H1 (cell line): ENCODE results near the gene RPL7L1. TPM values are rescaled to one million over a fixed set of nuclear protein-coding genes. Genes with fewer than 3 reads are reported as not detected.

Experiments
- CBX8 ChIP-seq: fragments of 300-800, 300-1000 bp; sonication (generic); IDR thresholded peaks from 2 replicates; pipeline ENCODE4 v1.7.1; 2016; ENCODE audit warnings: low read depth, low read length, borderline replicate concordance
- EGR1 ChIP-seq: IDR thresholded peaks from 2 replicates; pipeline ENCODE4 v1.6.1; 2011; ENCODE audit warnings: low read depth, low read length, borderline replicate concordance
- EZH2 ChIP-seq: fragments of 200-600 bp; sonication (generic); IDR thresholded peaks from 2 replicates; pipeline ENCODE4 v1.7.1; 2012; ENCODE audit warnings: low read depth, mild to moderate bottlenecking, moderate library complexity, low read length, inconsistent platforms; ENCODE audit not compliant: severe bottlenecking
- HDAC6 ChIP-seq: IDR thresholded peaks from one replicate; pipeline ENCODE4 v1.7.1; 2012; ENCODE audit warnings: low read depth, mild to moderate bottlenecking, inconsistent platforms, low read length, moderate library complexity
- RAD21 ChIP-seq, 2 experiments: IDR thresholded peaks in 1 of 2; conservative IDR thresholded peaks in 1 of 2; 2 replicates each; pipeline ENCODE4 v1.6.1; 2011; ENCODE audit warnings: low read depth in 2 of 2, low read length in 2 of 2, improper control_type of control experiment in 1 of 2, inconsistent platforms in 1 of 2, mild to moderate bottlenecking in 1 of 2, moderate library complexity in 1 of 2
- SIX5 ChIP-seq: IDR thresholded peaks from 2 replicates; pipeline ENCODE4 v1.6.1; 2011; ENCODE audit warnings: mild to moderate bottlenecking, low read depth, low read length
- TBP ChIP-seq: IDR thresholded peaks from 2 replicates; pipeline ENCODE4 v1.6.1; 2011; ENCODE audit warnings: low read depth, low read length, improper control_type of control experiment
- YY1 ChIP-seq: IDR thresholded peaks from 2 replicates; pipeline ENCODE4 v1.6.1; 2011; ENCODE audit warnings: low read depth, mild to moderate bottlenecking, low read length
- ZNF274 ChIP-seq: IDR thresholded peaks from 2 replicates; pipeline ENCODE4 v1.7.0; 2012; ENCODE audit warnings: low read length, borderline replicate concordance; ENCODE audit errors: extremely low read depth
- polyA plus RNA-seq, 7 experiments: library from polyadenylated mRNA; depleted of rRNA in 3 of 7; stranded (reverse) in 5 of 7; unstranded in 2 of 7; fragments of >200 nt in 5 of 7; fragments of 200-250 nt in 2 of 7; gene quantifications; 1 replicate in 5 of 7; 2 replicates in 1 of 7; 4 replicates in 1 of 7; pipeline versions ENCODE4 v1.2.1 to v1.2.3, GENCODE V29; 2011 to 2013; ENCODE audit warnings: missing spikeins in 2 of 7, mixed read lengths in 2 of 7
- total RNA-seq: library from RNA; stranded (reverse); fragmentation: NEBNext Ultra II Directional; extraction: Animal tissue kit (Norgen Biotek cat#: 25700); gene quantifications from 2 replicates; pipeline ENCODE4 v1.2.1, GENCODE V29; 2021
- TF ChIP-seq, protein P1 (sequence below): fragments of 300-600 bp; sonication (generic); IDR thresholded peaks from 2 replicates; pipeline ENCODE4 v1.7.1; 2012; ENCODE audit warnings: low read length, moderate library complexity, mild to moderate bottlenecking, inconsistent platforms; ENCODE audit not compliant: insufficient replicate concordance
- TF ChIP-seq, protein P2 (sequence below): IDR thresholded peaks from 2 replicates; pipeline ENCODE4 v1.6.1; 2011; ENCODE audit warnings: low read depth, mild to moderate bottlenecking, low read length; ENCODE audit not compliant: insufficient read depth

The RPL7L1 gene
- total and polyA plus RNA-seq, 2 of the 8 experiments (the other 6 are each of a cell fraction or from before 2014, with no cell fraction given) = 31.0 to 117 TPM

DNA sequence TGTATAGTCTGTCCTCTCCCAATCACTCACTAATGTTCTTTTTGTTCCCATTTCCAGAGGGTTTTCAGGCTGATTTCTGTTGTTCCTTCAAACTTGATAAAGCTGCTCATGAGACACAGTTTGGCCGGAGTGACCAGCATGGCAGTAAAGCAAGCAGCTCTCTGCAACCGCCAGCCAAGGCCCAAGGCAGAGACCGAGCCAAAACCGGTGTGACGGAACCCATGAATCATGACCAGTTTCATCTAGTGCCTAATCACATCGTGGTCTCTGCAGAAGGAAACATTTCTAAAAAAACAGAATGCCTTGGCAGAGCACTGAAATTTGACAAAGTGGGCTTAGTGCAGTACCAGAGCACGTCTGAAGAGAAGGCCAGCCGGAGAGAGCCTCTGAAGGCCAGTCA is 14.8 kb upstream of the RPL7L1 start (continued):
- TF ChIP-seq, protein P1, sequence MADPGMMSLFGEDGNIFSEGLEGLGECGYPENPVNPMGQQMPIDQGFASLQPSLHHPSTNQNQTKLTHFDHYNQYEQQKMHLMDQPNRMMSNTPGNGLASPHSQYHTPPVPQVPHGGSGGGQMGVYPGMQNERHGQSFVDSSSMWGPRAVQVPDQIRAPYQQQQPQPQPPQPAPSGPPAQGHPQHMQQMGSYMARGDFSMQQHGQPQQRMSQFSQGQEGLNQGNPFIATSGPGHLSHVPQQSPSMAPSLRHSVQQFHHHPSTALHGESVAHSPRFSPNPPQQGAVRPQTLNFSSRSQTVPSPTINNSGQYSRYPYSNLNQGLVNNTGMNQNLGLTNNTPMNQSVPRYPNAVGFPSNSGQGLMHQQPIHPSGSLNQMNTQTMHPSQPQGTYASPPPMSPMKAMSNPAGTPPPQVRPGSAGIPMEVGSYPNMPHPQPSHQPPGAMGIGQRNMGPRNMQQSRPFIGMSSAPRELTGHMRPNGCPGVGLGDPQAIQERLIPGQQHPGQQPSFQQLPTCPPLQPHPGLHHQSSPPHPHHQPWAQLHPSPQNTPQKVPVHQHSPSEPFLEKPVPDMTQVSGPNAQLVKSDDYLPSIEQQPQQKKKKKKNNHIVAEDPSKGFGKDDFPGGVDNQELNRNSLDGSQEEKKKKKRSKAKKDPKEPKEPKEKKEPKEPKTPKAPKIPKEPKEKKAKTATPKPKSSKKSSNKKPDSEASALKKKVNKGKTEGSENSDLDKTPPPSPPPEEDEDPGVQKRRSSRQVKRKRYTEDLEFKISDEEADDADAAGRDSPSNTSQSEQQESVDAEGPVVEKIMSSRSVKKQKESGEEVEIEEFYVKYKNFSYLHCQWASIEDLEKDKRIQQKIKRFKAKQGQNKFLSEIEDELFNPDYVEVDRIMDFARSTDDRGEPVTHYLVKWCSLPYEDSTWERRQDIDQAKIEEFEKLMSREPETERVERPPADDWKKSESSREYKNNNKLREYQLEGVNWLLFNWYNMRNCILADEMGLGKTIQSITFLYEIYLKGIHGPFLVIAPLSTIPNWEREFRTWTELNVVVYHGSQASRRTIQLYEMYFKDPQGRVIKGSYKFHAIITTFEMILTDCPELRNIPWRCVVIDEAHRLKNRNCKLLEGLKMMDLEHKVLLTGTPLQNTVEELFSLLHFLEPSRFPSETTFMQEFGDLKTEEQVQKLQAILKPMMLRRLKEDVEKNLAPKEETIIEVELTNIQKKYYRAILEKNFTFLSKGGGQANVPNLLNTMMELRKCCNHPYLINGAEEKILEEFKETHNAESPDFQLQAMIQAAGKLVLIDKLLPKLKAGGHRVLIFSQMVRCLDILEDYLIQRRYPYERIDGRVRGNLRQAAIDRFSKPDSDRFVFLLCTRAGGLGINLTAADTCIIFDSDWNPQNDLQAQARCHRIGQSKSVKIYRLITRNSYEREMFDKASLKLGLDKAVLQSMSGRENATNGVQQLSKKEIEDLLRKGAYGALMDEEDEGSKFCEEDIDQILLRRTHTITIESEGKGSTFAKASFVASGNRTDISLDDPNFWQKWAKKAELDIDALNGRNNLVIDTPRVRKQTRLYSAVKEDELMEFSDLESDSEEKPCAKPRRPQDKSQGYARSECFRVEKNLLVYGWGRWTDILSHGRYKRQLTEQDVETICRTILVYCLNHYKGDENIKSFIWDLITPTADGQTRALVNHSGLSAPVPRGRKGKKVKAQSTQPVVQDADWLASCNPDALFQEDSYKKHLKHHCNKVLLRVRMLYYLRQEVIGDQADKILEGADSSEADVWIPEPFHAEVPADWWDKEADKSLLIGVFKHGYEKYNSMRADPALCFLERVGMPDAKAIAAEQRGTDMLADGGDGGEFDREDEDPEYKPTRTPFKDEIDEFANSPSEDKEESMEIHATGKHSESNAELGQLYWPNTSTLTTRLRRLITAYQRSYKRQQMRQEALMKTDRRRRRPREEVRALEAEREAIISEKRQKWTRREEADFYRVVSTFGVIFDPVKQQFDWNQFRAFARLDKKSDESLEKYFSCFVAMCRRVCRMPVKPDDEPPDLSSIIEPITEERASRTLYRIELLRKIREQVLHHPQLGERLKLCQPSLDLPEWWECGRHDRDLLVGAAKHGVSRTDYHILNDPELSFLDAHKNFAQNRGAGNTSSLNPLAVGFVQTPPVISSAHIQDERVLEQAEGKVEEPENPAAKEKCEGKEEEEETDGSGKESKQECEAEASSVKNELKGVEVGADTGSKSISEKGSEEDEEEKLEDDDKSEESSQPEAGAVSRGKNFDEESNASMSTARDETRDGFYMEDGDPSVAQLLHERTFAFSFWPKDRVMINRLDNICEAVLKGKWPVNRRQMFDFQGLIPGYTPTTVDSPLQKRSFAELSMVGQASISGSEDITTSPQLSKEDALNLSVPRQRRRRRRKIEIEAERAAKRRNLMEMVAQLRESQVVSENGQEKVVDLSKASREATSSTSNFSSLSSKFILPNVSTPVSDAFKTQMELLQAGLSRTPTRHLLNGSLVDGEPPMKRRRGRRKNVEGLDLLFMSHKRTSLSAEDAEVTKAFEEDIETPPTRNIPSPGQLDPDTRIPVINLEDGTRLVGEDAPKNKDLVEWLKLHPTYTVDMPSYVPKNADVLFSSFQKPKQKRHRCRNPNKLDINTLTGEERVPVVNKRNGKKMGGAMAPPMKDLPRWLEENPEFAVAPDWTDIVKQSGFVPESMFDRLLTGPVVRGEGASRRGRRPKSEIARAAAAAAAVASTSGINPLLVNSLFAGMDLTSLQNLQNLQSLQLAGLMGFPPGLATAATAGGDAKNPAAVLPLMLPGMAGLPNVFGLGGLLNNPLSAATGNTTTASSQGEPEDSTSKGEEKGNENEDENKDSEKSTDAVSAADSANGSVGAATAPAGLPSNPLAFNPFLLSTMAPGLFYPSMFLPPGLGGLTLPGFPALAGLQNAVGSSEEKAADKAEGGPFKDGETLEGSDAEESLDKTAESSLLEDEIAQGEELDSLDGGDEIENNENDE = no peak
- TF ChIP-seq YY1 (no peak), EZH2 (no peak), TBP (no peak), SIX5 (no peak), CBX8 (no peak), ZNF274 (no peak), HDAC6 (no peak), EGR1 (no peak), RAD21 (IDR thresholded peaks at IDR 0.05 in 1 of 2, conservative IDR thresholded peaks at IDR 0.05 in 1 of 2; ENCODE audit: low read depth in 2 of 2, low read length in 2 of 2) (no peak)
- TF ChIP-seq, protein P2, sequence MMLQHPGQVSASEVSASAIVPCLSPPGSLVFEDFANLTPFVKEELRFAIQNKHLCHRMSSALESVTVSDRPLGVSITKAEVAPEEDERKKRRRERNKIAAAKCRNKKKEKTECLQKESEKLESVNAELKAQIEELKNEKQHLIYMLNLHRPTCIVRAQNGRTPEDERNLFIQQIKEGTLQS = no peak
